HG03432 (cell line): ENCODE measurements around the gene PIGBOS1.
A peak's percentile ranks its signal among the peaks of the same experiment; 100 is the strongest.

Experiments used
- ATAC-seq: cut with Tn5 transposase; IDR thresholded peaks from one replicate; pipeline ENCODE4 v1.9.1; 2021; ENCODE audit warnings: mild to moderate bottlenecking, moderate library complexity; ENCODE audit not compliant: unreplicated experiment

Gene PIGBOS1

GRCh38 chr15:55268176-55268695 lies 50.7 kb downstream of the PIGBOS1 start:
- ATAC-seq = no peak

- ATAC-seq = peak; percentile 97
These were observed 51.3 kb downstream of the PIGBOS1 start for GRCh38 chr15:55267401-55268175.
